Astrocyte (in vitro differentiated cells and primary cell): ENCODE data around the gene TENT4A. TPM values are rescaled to one million over a fixed set of nuclear protein-coding genes. Genes with fewer than 3 reads are reported as not detected.

Experiments
- DNase-seq: peaks from one replicate; pipeline ENCODE4 v3.0.0-alpha.2; 2010; ENCODE audit warnings: low read depth
- FAIRE-seq: peaks from 2 replicates; lab custom pipeline; 2011; peaks lifted over from hg19 to GRCh38; lab: Jason Lieb, UNC
- H2AFZ ChIP-seq: 2 replicates; pipeline ENCODE4 v1.6.0; 2012; ENCODE audit warnings: low read depth, low read length, inconsistent platforms
- H3K27ac ChIP-seq: 2 replicates; pipeline ENCODE4 v1.5.1; 2011; ENCODE audit warnings: low read depth, low read length, inconsistent platforms
- H3K27me3 ChIP-seq: 2 replicates; pipeline ENCODE4 v1.6.0; 2011; ENCODE audit warnings: low read length, inconsistent platforms; ENCODE audit not compliant: insufficient read depth
- H3K36me3 ChIP-seq: 2 replicates; pipeline ENCODE4 v1.5.1; 2011; ENCODE audit warnings: low read length, inconsistent platforms; ENCODE audit not compliant: insufficient read depth
- H3K4me1 ChIP-seq: 2 replicates; pipeline ENCODE4 v1.5.1; 2011; ENCODE audit warnings: low read length, inconsistent platforms; ENCODE audit not compliant: insufficient read depth
- H3K4me2 ChIP-seq: 2 replicates; pipeline ENCODE4 v1.6.0; 2012; ENCODE audit warnings: low read length, inconsistent platforms
- H3K4me3 ChIP-seq: 2 replicates; pipeline ENCODE4 v1.5.1; 2011; ENCODE audit warnings: low read depth, mild to moderate bottlenecking, low read length, inconsistent platforms; ENCODE audit not compliant: insufficient read depth
- H3K79me2 ChIP-seq: 2 replicates; pipeline ENCODE4 v1.6.0; 2012; ENCODE audit warnings: mild to moderate bottlenecking, low read length, inconsistent platforms; ENCODE audit not compliant: insufficient read depth
- H3K9ac ChIP-seq: 2 replicates; pipeline ENCODE4 v1.6.0; 2012; ENCODE audit warnings: mild to moderate bottlenecking, low read length, inconsistent platforms
- H3K9me3 ChIP-seq: 2 replicates; pipeline ENCODE4 v1.5.1; 2012; ENCODE audit warnings: low read depth, mild to moderate bottlenecking, low read length, inconsistent platforms; ENCODE audit not compliant: insufficient read depth
- H4K20me1 ChIP-seq: 2 replicates; pipeline ENCODE4 v1.6.0; 2012; ENCODE audit warnings: low read length, inconsistent platforms; ENCODE audit not compliant: insufficient read depth
- H3K27ac Mint-ChIP-seq: one replicate; pipeline ENCODE4 v1.8.0; 2021; ENCODE audit warnings: mild to moderate bottlenecking, mixed read lengths; ENCODE audit not compliant: unreplicated experiment
- H3K27me3 Mint-ChIP-seq: one replicate; pipeline ENCODE4 v1.8.0; 2021; ENCODE audit warnings: low read depth, mixed read lengths; ENCODE audit not compliant: unreplicated experiment
- H3K36me3 Mint-ChIP-seq: one replicate; pipeline ENCODE4 v1.8.0; 2021; ENCODE audit warnings: low read depth, mixed read lengths; ENCODE audit not compliant: unreplicated experiment
- H3K4me1 Mint-ChIP-seq: one replicate; pipeline ENCODE4 v1.8.0; 2021; ENCODE audit warnings: low read depth, mixed read lengths; ENCODE audit not compliant: unreplicated experiment
- H3K4me3 Mint-ChIP-seq: one replicate; pipeline ENCODE4 v1.8.0; 2021; ENCODE audit warnings: mild to moderate bottlenecking, moderate library complexity, mixed read lengths; ENCODE audit not compliant: unreplicated experiment
- H3K9me3 Mint-ChIP-seq: one replicate; pipeline ENCODE4 v1.8.0; 2021; ENCODE audit warnings: mild to moderate bottlenecking, mixed read lengths; ENCODE audit not compliant: unreplicated experiment
- CTCF ChIP-seq: IDR thresholded peaks from 2 replicates; pipeline ENCODE4 v1.5.1; 2011; ENCODE audit warnings: low read depth, mild to moderate bottlenecking, inconsistent platforms, low read length, moderate library complexity; ENCODE audit not compliant: insufficient read depth
- EZH2 ChIP-seq: IDR thresholded peaks from 2 replicates; pipeline ENCODE4 v1.6.1; 2012; ENCODE audit warnings: mild to moderate bottlenecking, low read length, inconsistent platforms; ENCODE audit not compliant: insufficient read depth
- total RNA-seq: library from RNA; stranded (reverse); gene quantifications from 2 replicates; pipeline ENCODE4 v1.2.1, GENCODE V29; 2021

TENT4A gene
- total RNA-seq, 1 donor from 2014 or later = 18.8 TPM

GRCh38 chr5:6724321-6724929, 11.2 kb downstream of the TENT4A start:
- Mint-ChIP-seq H3K36me3 (peaks cover 13% of the 10 kb centered on the region), H3K4me3 (no peak overlapping the region), H3K27me3 (no peaks in the 10 kb centered on the region), H3K9me3 (peaks cover 3% of the 10 kb centered on the region), H3K27ac (no peak overlapping the region), H3K4me1 (peaks cover 58% of the 10 kb centered on the region)
- H3K36me3 ChIP-seq = no peaks in the 10 kb centered on the region
- peaks cover 93% of the 10 kb centered on the region for H4K20me1 ChIP-seq
- H3K9me3 ChIP-seq = no peaks in the 10 kb centered on the region
- H3K27ac ChIP-seq = no peak overlapping the region
- H3K79me2 ChIP-seq = peaks cover 98% of the 10 kb centered on the region
- H2AFZ ChIP-seq = no peak overlapping the region
- no peak overlapping the region for H3K4me3 ChIP-seq
- no peak overlapping the region for H3K9ac ChIP-seq
- no peak for TF ChIP-seq EZH2
- no peak for TF ChIP-seq CTCF
- FAIRE-seq (no peak), DNase-seq (no peak)
- H3K4me2 ChIP-seq = no peak overlapping the region
- H3K27me3 ChIP-seq = no peaks in the 10 kb centered on the region
- peaks cover 18% of the 10 kb centered on the region for H3K4me1 ChIP-seq

- Mint-ChIP-seq H3K27ac (no peak overlapping the region), H3K4me1 (peaks cover 65% of the 10 kb centered on the region), H3K9me3 (peaks cover 3% of the 10 kb centered on the region), H3K36me3 (peaks cover 11% of the 10 kb centered on the region), H3K4me3 (no peak overlapping the region), H3K27me3 (no peaks in the 10 kb centered on the region)
- peaks cover 93% of the 10 kb centered on the region for H4K20me1 ChIP-seq
- H3K9me3 ChIP-seq = no peaks in the 10 kb centered on the region
- DNase-seq = no peak
- H2AFZ ChIP-seq = no peak overlapping the region
- no peaks in the 10 kb centered on the region for H3K27me3 ChIP-seq
- H3K4me1 ChIP-seq = peaks cover 18% of the 10 kb centered on the region
- no peaks in the 10 kb centered on the region for H3K36me3 ChIP-seq
- H3K9ac ChIP-seq = no peak overlapping the region
- H3K79me2 ChIP-seq = peaks cover 98% of the 10 kb centered on the region
- H3K4me2 ChIP-seq = no peak overlapping the region
- H3K4me3 ChIP-seq = no peak overlapping the region
- TF ChIP-seq CTCF = no peak
- no peak for TF ChIP-seq EZH2
- no peak for FAIRE-seq
- no peak overlapping the region for H3K27ac ChIP-seq
These were observed 12.2 kb downstream of the TENT4A start for GRCh38 chr5:6725421-6725820.

DNA sequence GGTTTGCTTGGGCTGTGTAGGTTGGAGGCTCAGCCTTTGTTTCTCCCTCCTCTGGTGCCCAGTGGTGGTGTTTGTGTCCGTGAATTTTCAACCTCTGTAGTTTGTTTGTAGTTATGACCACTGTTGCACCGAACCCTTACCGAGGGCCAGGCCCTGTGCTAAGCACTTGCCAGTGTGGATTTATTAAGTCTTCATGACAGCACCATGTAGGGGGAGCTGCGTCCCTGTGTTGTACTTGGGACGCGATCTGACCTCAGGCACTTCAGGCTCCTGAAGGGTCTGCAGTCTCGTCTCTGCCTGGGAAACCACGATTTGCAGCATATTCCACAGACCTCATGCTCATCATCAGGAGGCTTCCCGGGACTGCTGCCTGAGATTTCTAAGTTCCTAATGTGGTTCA, 12.8 kb downstream of the TENT4A start:
- peaks cover 68% of the 10 kb centered on the region for H3K4me1 Mint-ChIP-seq
- no peak overlapping the region for H3K27ac ChIP-seq
- H3K4me1 ChIP-seq = peaks cover 18% of the 10 kb centered on the region
- H3K4me3 ChIP-seq = no peak overlapping the region
- no peak overlapping the region for H2AFZ ChIP-seq
- FAIRE-seq = no peak
- H4K20me1 ChIP-seq = peaks cover 91% of the 10 kb centered on the region
- peaks cover 3% of the 10 kb centered on the region for H3K9me3 Mint-ChIP-seq
- H3K36me3 Mint-ChIP-seq = peaks cover 11% of the 10 kb centered on the region
- no peak overlapping the region for H3K4me3 Mint-ChIP-seq
- no peaks in the 10 kb centered on the region for H3K27me3 Mint-ChIP-seq
- TF ChIP-seq EZH2 = no peak
- TF ChIP-seq CTCF = no peak
- no peaks in the 10 kb centered on the region for H3K9me3 ChIP-seq
- DNase-seq = no peak
- peaks cover 99% of the 10 kb centered on the region for H3K79me2 ChIP-seq
- no peak overlapping the region for H3K27ac Mint-ChIP-seq
- H3K27me3 ChIP-seq = no peaks in the 10 kb centered on the region
- no peaks in the 10 kb centered on the region for H3K36me3 ChIP-seq
- no peak overlapping the region for H3K9ac ChIP-seq
- no peak overlapping the region for H3K4me2 ChIP-seq
